HepG2 (cell line): Measurements from ENCODE around the gene TSKU. TPM values are rescaled to one million over a fixed set of nuclear protein-coding genes. Genes with fewer than 3 reads are reported as not detected.

Experiments used
- ATAC-seq: fragments of 200-7000 bp; cut with Tn5 transposase; 3 replicates; pipeline ENCODE4 v1.9.1; 2020; ENCODE audit warnings: mild to moderate bottlenecking, moderate library complexity
- BruUV-seq: library from RNA; stranded (reverse); fragments of 400-500 nt; replicated peaks from 2 replicates; lab custom pipeline; 2021; lab: Mats Ljungman, UMichigan
- CTCF ChIA-PET: fragments of 300-600 bp; formaldehyde crosslinking; extraction: SDS; loops from one replicate; lab custom pipeline; 2021; ENCODE audit warnings: low total read pairs, inconsistent platforms, low intra/inter-chr PET ratio; lab: Yijun Ruan, JAX
- POLR2A ChIA-PET: fragments of 350-600 bp; sonication (Branson Sonifier 250); formaldehyde crosslinking; loops from one replicate; lab custom pipeline; 2020; ENCODE audit warnings: antibody characterized with exemption, inconsistent platforms; lab: Yijun Ruan, JAX
- DNase-seq: peaks from one replicate; pipeline ENCODE4 v3.0.0-alpha.2; 2015; ENCODE audit warnings: low spot score
- FAIRE-seq: peaks from 3 replicates; lab custom pipeline; 2011; peaks lifted over from hg19 to GRCh38; lab: Jason Lieb, UNC
- H2AFZ ChIP-seq: one replicate; pipeline ENCODE4 v1.6.1; 2011; ENCODE audit warnings: low read length, inconsistent platforms
- H3K27ac ChIP-seq: fragments of 300-600 bp; 3 replicates; pipeline ENCODE4 v1.8.0; 2011; ENCODE audit warnings: mixed run types, mild to moderate bottlenecking, mixed read lengths, low read length, inconsistent platforms; ENCODE audit not compliant: insufficient read depth; ENCODE audit errors: extremely low read length
- H3K27me3 ChIP-seq, 2 experiments: fragments of 200-600 bp in 1 of 2; 2 replicates in 1 of 2; 3 replicates in 1 of 2; pipeline versions ENCODE4 v1.6.0 to v1.8.0; 2011; ENCODE audit warnings: low read length in 2 of 2, mild to moderate bottlenecking in 2 of 2, moderate library complexity in 2 of 2, inconsistent platforms in 1 of 2; ENCODE audit not compliant: insufficient read depth in 2 of 2, control insufficient read depth in 1 of 2
- H3K36me3 ChIP-seq, 2 experiments: fragments of 200-600 bp in 1 of 2; replicated peaks in 1 of 2; 2 replicates in 1 of 2; 3 replicates in 1 of 2; pipeline versions ENCODE4 v1.5.1 to v1.8.0; 2011; ENCODE audit warnings: low read length in 2 of 2, inconsistent platforms in 1 of 2; ENCODE audit not compliant: insufficient read depth in 2 of 2, control insufficient read depth in 1 of 2
- H3K4me1 ChIP-seq: 2 replicates; pipeline ENCODE4 v1.5.1; 2012; ENCODE audit warnings: low read length, inconsistent platforms; ENCODE audit not compliant: insufficient read depth
- H3K4me2 ChIP-seq: 2 replicates; pipeline ENCODE4 v1.6.0; 2011; ENCODE audit warnings: low read depth, low read length, inconsistent platforms
- H3K4me3 ChIP-seq, 3 experiments: fragments of 200-600 bp in 1 of 3; sonication (generic), shearing (Covaris generic) in 1 of 3; replicated peaks in 1 of 3; 2 replicates each; pipeline ENCODE4 v1.5.1; 2011 to 2016; ENCODE audit warnings: low read length in 3 of 3, inconsistent platforms in 2 of 3, low read depth in 2 of 3, mild to moderate bottlenecking in 2 of 3, control low read depth in 1 of 3, mixed read lengths in 1 of 3; ENCODE audit not compliant: insufficient read depth in 1 of 3
- H3K79me2 ChIP-seq: one replicate; pipeline ENCODE4 v1.6.1; 2011; ENCODE audit warnings: low read length, inconsistent platforms; ENCODE audit not compliant: insufficient read depth
- H3K9ac ChIP-seq: 2 replicates; pipeline ENCODE4 v1.6.0; 2011; ENCODE audit warnings: mild to moderate bottlenecking, low read depth, low read length, inconsistent platforms; ENCODE audit not compliant: insufficient read depth
- H3K9me3 ChIP-seq: 2 replicates; pipeline ENCODE4 v1.5.1; 2012; ENCODE audit warnings: mild to moderate bottlenecking, low read length
- H4K20me1 ChIP-seq: 2 replicates; pipeline ENCODE4 v1.6.0; 2011; ENCODE audit warnings: inconsistent platforms, mild to moderate bottlenecking, low read length, moderate library complexity; ENCODE audit not compliant: insufficient read depth
- ELF1 ChIP-seq: sonication (generic); formaldehyde crosslinking; IDR thresholded peaks from 2 replicates; pipeline ENCODE4 v1.4.0; 2020; ENCODE audit warnings: missing genetic modification reagents
- SNAPC4 ChIP-seq: sonication (generic); formaldehyde crosslinking; IDR thresholded peaks from 2 replicates; pipeline ENCODE4 v1.4.0; 2020; ENCODE audit warnings: mild to moderate bottlenecking, missing genetic modification reagents
- SOX5 ChIP-seq: IDR thresholded peaks from 2 replicates; pipeline ENCODE4 v1.6.1; 2016; ENCODE audit warnings: borderline replicate concordance
- SP140L ChIP-seq: sonication (generic); formaldehyde crosslinking; IDR thresholded peaks from 2 replicates; pipeline ENCODE4 v1.4.0; 2020; ENCODE audit warnings: missing genetic modification reagents, borderline replicate concordance
- ZBTB10 ChIP-seq: sonication (generic); formaldehyde crosslinking; IDR thresholded peaks from 2 replicates; pipeline ENCODE4 v1.4.0; 2020; ENCODE audit warnings: missing genetic modification reagents, borderline replicate concordance
- WGBS: methylation state at CpG from one replicate; pipeline ENCODE4 v1.1.6; 2017; ENCODE audit warnings: low lambda C conversion rate; 5-methylcytosine and 5-hydroxymethylcytosine counted together
- in situ Hi-C: cut with HindIII; loops from 2 replicates; pipeline ENCODE4 v1.10.0; 2017; ENCODE audit warnings: low pct_unique_long_range_greater_than_20kb; ENCODE audit not compliant: extremely low pct_ligation_motif_present
- intact Hi-C: fragments of 100-400 bp; cut with micrococcal nuclease; formaldehyde crosslinking; loops from one replicate; pipeline ENCODE4 v1.10.0; 2022; ENCODE audit not compliant: unreplicated experiment
- polyA plus RNA-seq, 8 experiments: library from polyadenylated mRNA; depleted of rRNA in 3 of 8; stranded (reverse) in 7 of 8; unstranded in 1 of 8; fragments of >200 nt; fragmentation: Illumina TruSeq in 4 of 8; extraction: Trizol in 4 of 8; gene quantifications; 2 replicates each; pipeline versions ENCODE4 v1.2.1 to v1.2.3, GENCODE V29; 2011 to 2016; ENCODE audit warnings: low read depth in 4 of 8, missing spikeins in 1 of 8, mixed read lengths in 1 of 8; ENCODE audit not compliant: insufficient read depth in 1 of 8
- total RNA-seq, 5 experiments: library from RNA; depleted of rRNA; stranded (reverse); fragments of >200 nt; fragmentation: Illumina TruSeq; extraction: Trizol; gene quantifications; 2 replicates each; pipeline ENCODE4 v1.2.3, GENCODE V29; 2016; ENCODE audit warnings: low read depth in 1 of 5

Gene TSKU
- total and polyA plus RNA-seq, 2 of the 13 experiments (the other 11 are each of a cell fraction or from before 2014, with no cell fraction given) = 20.3 to 21.4 TPM

- H3K4me1 ChIP-seq = no peaks in the 10 kb centered on the region
- no peak for DNase-seq
- no TSS peak for BruUV-seq
- H3K36me3 ChIP-seq = no peaks in the 10 kb centered on the region
- H3K79me2 ChIP-seq = no peaks in the 10 kb centered on the region
- H4K20me1 ChIP-seq = no peaks in the 10 kb centered on the region; the same call in 1 of the 2 replicates
- CTCF ChIA-PET = no interaction called here
- no peak overlapping the region for H3K9ac ChIP-seq
- no peak overlapping the region for H3K27ac ChIP-seq
- no peak for FAIRE-seq
- H2AFZ ChIP-seq = no peak overlapping the region
- intact Hi-C loops = no loop called here
- WGBS = 27% methylated on average over 5 of the region's 5 CpGs
- peaks cover 0 to 3% of the 10 kb centered on the region in 2 experiments; a peak in 2 of 5 replicates for H3K27me3 ChIP-seq
- TF ChIP-seq SOX5 (CRISPR knock-in tag) (no peak), SP140L (CRISPR knock-in tag) (no peak)
- no peak for ATAC-seq
- no peak overlapping the region for H3K4me2 ChIP-seq
- in situ Hi-C loops = no loop called here
- no peak overlapping the region for H3K4me3 ChIP-seq
- POLR2A ChIA-PET = no interaction called here
- H3K9me3 ChIP-seq = no peaks in the 10 kb centered on the region
These were observed 42.0 kb downstream of the TSKU start for GRCh38 chr11:76824980-76825725.

DNA sequence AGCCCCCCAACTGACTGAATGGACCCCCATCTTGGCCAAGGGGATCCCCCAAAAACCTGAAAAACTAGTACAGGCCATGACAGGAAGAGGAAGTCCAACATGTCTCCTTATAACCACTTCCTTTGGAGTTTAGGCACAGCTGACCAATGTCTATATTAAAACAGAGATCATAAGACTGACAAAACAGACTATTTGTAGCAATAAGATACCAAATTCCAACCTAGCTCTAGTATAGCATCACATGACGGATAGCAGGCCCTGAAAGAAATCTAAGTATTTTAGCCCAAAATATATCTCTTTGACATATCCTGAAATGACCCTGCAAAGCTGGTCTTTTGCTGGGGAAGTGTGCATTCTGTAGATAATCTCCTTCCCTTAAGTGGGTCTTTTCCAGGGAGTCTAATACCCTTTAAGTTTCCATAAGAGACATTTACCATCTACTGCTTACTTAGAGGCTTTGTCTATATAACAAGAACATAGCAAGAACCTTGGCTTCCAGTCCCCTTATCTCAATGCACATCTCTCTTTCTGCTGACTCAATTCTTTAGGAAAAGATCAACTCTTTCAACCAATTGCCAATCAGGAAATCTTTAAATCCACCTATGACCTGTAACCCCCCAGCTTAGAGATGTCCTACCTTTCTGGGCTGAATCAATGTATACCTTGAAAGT is 42.7 kb downstream of the TSKU start:
- Histone ChIP-seq H3K27me3 (peaks cover 0 to 3% of the 10 kb centered on the region in 2 experiments; a peak in 2 of 5 replicates), H2AFZ (no peak overlapping the region), H3K9ac (no peak overlapping the region), H3K4me2 (no peak overlapping the region), H3K4me1 (no peaks in the 10 kb centered on the region), H3K79me2 (no peaks in the 10 kb centered on the region), H3K27ac (no peak overlapping the region), H3K4me3 (no peak overlapping the region), H3K36me3 (no peaks in the 10 kb centered on the region), H4K20me1 (no peaks in the 10 kb centered on the region; the same call in 1 of the 2 replicates), H3K9me3 (no peaks in the 10 kb centered on the region)
- ATAC-seq (no peak), DNase-seq (no peak), FAIRE-seq (no peak)
- ChIA-PET CTCF (no interaction called here), POLR2A (no interaction called here)
- intact Hi-C loops (no loop called here), in situ Hi-C loops (no loop called here)
- WGBS = 54% methylated on average over 1 of the region's 1 CpG
- BruUV-seq = no TSS peak
- TF ChIP-seq SNAPC4 (no peak), ZBTB10 (CRISPR knock-in tag) (no peak), ELF1 (CRISPR knock-in tag) (no peak)
